KG1 (cell line): Measurements from ENCODE around the gene SYK.

Experiments used
- DNase-seq: peaks from one replicate; lab custom pipeline; 2025; lab: John Stamatoyannopoulos, UW

Gene SYK

GRCh38 chr9:90946982-90947381 lies 145.4 kb downstream of the SYK start:
- DNase-seq: no peak
